H9 (cell line): ENCODE results near the gene ZYG11A. TPM values are rescaled to one million over a fixed set of nuclear protein-coding genes. Genes with fewer than 3 reads are reported as not detected.

Experiments used
- DNase-seq: peaks from one replicate; pipeline ENCODE4 v3.0.0-alpha.2; 2017
- H2AFZ ChIP-seq: one replicate; pipeline ENCODE4 v1.6.1; 2013; ENCODE audit warnings: mild to moderate bottlenecking, low read length, control low read depth, moderate library complexity
- H2AK5ac ChIP-seq: 2 replicates; pipeline ENCODE4 v1.6.1; 2013; ENCODE audit warnings: low read length, control low read depth, mixed read lengths; ENCODE audit not compliant: insufficient read length
- H2BK120ac ChIP-seq: one replicate; pipeline ENCODE4 v1.6.1; 2013; ENCODE audit warnings: low read depth, mild to moderate bottlenecking, low read length, control low read depth, inconsistent platforms; ENCODE audit not compliant: poor library complexity, severe bottlenecking
- H2BK12ac ChIP-seq: 2 replicates; pipeline ENCODE4 v1.6.1; 2013; ENCODE audit warnings: low read length, control low read depth, mixed read lengths, low read depth; ENCODE audit not compliant: insufficient read length
- H2BK15ac ChIP-seq: 2 replicates; pipeline ENCODE4 v1.6.1; 2013; ENCODE audit warnings: low read depth, low read length, control low read depth
- H2BK20ac ChIP-seq: one replicate; pipeline ENCODE4 v1.6.1; 2013; ENCODE audit warnings: low read depth, mild to moderate bottlenecking, low read length, control low read depth, inconsistent platforms; ENCODE audit not compliant: poor library complexity, severe bottlenecking
- H2BK5ac ChIP-seq: 2 replicates; pipeline ENCODE4 v1.6.1; 2013; ENCODE audit warnings: low read length, control low read depth, mixed read lengths; ENCODE audit not compliant: insufficient read length
- H3K14ac ChIP-seq: 2 replicates; pipeline ENCODE4 v1.6.1; 2013; ENCODE audit warnings: low read length, control low read depth; ENCODE audit not compliant: insufficient read depth
- H3K18ac ChIP-seq: 2 replicates; pipeline ENCODE4 v1.6.1; 2013; ENCODE audit warnings: low read depth, mild to moderate bottlenecking, mixed read lengths, low read length, control low read depth; ENCODE audit not compliant: insufficient read length
- H3K23ac ChIP-seq: 2 replicates; pipeline ENCODE4 v1.6.1; 2013; ENCODE audit warnings: low read length, control low read depth, mixed read lengths, low read depth; ENCODE audit not compliant: insufficient read length
- H3K23me2 ChIP-seq: 2 replicates; pipeline ENCODE4 v1.6.1; 2013; ENCODE audit warnings: low read depth, mild to moderate bottlenecking, mixed read lengths, low read length, control low read depth; ENCODE audit not compliant: insufficient read length, poor library complexity, severe bottlenecking
- H3K27ac ChIP-seq: 2 replicates; pipeline ENCODE4 v1.5.1; 2013; ENCODE audit warnings: low read length, control low read depth, mixed read lengths, low read depth; ENCODE audit not compliant: insufficient read length
- H3K27me3 ChIP-seq: 2 replicates; pipeline ENCODE4 v1.6.1; 2013; ENCODE audit warnings: low read length, control low read depth, inconsistent platforms; ENCODE audit not compliant: insufficient read depth
- H3K4ac ChIP-seq: 2 replicates; pipeline ENCODE4 v1.6.1; 2013; ENCODE audit warnings: low read depth, mild to moderate bottlenecking, control low read depth, inconsistent platforms, low read length, moderate library complexity
- H3K4me1 ChIP-seq: 2 replicates; pipeline ENCODE4 v1.6.1; 2013; ENCODE audit warnings: low read length, control low read depth, inconsistent platforms; ENCODE audit not compliant: insufficient read depth
- H3K4me2 ChIP-seq: 2 replicates; pipeline ENCODE4 v1.6.1; 2013; ENCODE audit warnings: low read length, control low read depth, mixed read lengths; ENCODE audit not compliant: insufficient read length, insufficient read depth
- H3K56ac ChIP-seq: 2 replicates; pipeline ENCODE4 v1.6.1; 2013; ENCODE audit warnings: low read depth, mild to moderate bottlenecking, mixed read lengths, low read length, control low read depth; ENCODE audit not compliant: insufficient read length
- H3K79me1 ChIP-seq: 2 replicates; pipeline ENCODE4 v1.6.1; 2013; ENCODE audit warnings: low read depth, mild to moderate bottlenecking, moderate library complexity, low read length, control low read depth, inconsistent platforms; ENCODE audit not compliant: insufficient read depth, poor library complexity, severe bottlenecking
- H3K79me2 ChIP-seq: 2 replicates; pipeline ENCODE4 v1.6.1; 2013; ENCODE audit warnings: low read length, control low read depth, inconsistent platforms; ENCODE audit not compliant: insufficient read depth
- H3K9ac ChIP-seq: 2 replicates; pipeline ENCODE4 v1.6.1; 2013; ENCODE audit warnings: low read length, control low read depth, mixed read lengths; ENCODE audit not compliant: insufficient read length; ENCODE audit errors: extremely low read depth
- H3K9me3 ChIP-seq: one replicate; pipeline ENCODE4 v1.6.1; 2013; ENCODE audit warnings: low read depth, low read length, inconsistent platforms; ENCODE audit not compliant: control insufficient read depth
- H3T11ph ChIP-seq: one replicate; pipeline ENCODE4 v1.6.1; 2013; ENCODE audit warnings: mild to moderate bottlenecking, low read length, control low read depth, inconsistent platforms
- H4K20me1 ChIP-seq: one replicate; pipeline ENCODE4 v1.6.1; 2013; ENCODE audit not compliant: control insufficient read depth, insufficient read length, insufficient read depth
- H4K5ac ChIP-seq: 2 replicates; pipeline ENCODE4 v1.6.1; 2013; ENCODE audit warnings: low read depth, mild to moderate bottlenecking, mixed read lengths, low read length, control low read depth; ENCODE audit not compliant: insufficient read length
- H4K8ac ChIP-seq: replicated peaks from 2 replicates; pipeline ENCODE4 v1.6.1; 2013; ENCODE audit warnings: low read length, control low read depth, mixed read lengths, low read depth; ENCODE audit not compliant: insufficient read length
- H4K91ac ChIP-seq: 2 replicates; pipeline ENCODE4 v1.6.1; 2013; ENCODE audit warnings: low read depth, mild to moderate bottlenecking, moderate library complexity, mixed read lengths, low read length, control low read depth; ENCODE audit not compliant: insufficient read length
- H3K27ac Mint-ChIP-seq, 3 experiments: 2 replicates in 2 of 3; 3 replicates in 1 of 3; pipeline ENCODE4 v1.8.0; 2020 to 2021; ENCODE audit warnings: mixed read lengths in 3 of 3, mild to moderate bottlenecking in 1 of 3, moderate library complexity in 1 of 3
- H3K27me3 Mint-ChIP-seq: 2 replicates; pipeline ENCODE4 v1.8.0; 2021; ENCODE audit warnings: low read depth, mild to moderate bottlenecking, moderate library complexity, mixed read lengths
- H3K36me3 Mint-ChIP-seq, 3 experiments: 2 replicates in 2 of 3; 3 replicates in 1 of 3; pipeline ENCODE4 v1.8.0; 2020 to 2021; ENCODE audit warnings: low read depth in 3 of 3, mixed read lengths in 3 of 3; ENCODE audit not compliant: insufficient read depth in 1 of 3
- H3K4me1 Mint-ChIP-seq, 2 experiments: 2 replicates each; pipeline ENCODE4 v1.8.0; 2020; ENCODE audit warnings: mixed read lengths in 2 of 2
- H3K4me3 Mint-ChIP-seq, 2 experiments: 2 replicates in 1 of 2; 3 replicates in 1 of 2; pipeline ENCODE4 v1.8.0; 2020 to 2021; ENCODE audit warnings: mild to moderate bottlenecking in 2 of 2, mixed read lengths in 2 of 2, moderate library complexity in 1 of 2
- H3K9me3 Mint-ChIP-seq, 2 experiments: 2 replicates in 1 of 2; 3 replicates in 1 of 2; pipeline ENCODE4 v1.8.0; 2020; ENCODE audit warnings: mild to moderate bottlenecking in 2 of 2, mixed read lengths in 2 of 2, moderate library complexity in 1 of 2
- WGBS: extraction: QIAGEN DNeasy Blood & Tissue Kit; methylation state at CpG from one replicate; pipeline ENCODE4 v1.1.7; 2013; ENCODE audit warnings: missing lambda C conversion rate, low lambda C conversion rate, mixed read lengths; ENCODE audit not compliant: insufficient read length; ENCODE audit errors: extremely low coverage; 5-methylcytosine and 5-hydroxymethylcytosine counted together
- total RNA-seq: library from RNA; stranded (reverse); gene quantifications from 2 replicates; pipeline ENCODE4 v1.2.1, GENCODE V29; 2021
- TF ChIP-seq, protein P1 (sequence below): fragments of 200-600 bp; sonication (generic); conservative IDR thresholded peaks from 3 replicates; pipeline ENCODE4 v1.8.0; 2021; ENCODE audit warnings: antibody characterized with exemption, mild to moderate bottlenecking

ZYG11A gene
- total RNA-seq, 1 experiment from 2014 or later: 2.1 TPM

DNA sequence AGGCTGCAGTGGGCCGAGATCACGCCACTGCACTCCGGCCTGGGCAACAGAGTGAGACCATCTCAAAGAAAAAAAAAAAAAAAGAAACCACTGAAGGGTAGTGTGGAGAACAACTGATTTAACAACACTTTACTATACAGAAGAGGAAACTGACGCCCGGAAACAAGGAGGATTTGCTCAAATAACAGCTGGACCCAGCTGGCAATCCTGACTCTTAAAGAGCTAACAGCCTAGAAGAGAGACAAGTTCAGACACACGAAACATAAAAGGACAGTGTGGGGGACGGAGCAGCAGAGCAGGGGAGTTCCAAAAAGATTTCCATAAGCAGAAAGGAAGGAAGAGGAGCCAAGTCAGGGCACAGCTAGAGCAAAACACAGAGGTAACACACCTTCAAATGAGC is 74.6 kb downstream of the ZYG11A start:
- H2AK5ac ChIP-seq: no peak overlapping the region
- no peak overlapping the region for H3K23ac ChIP-seq
- peaks cover 4% of the 10 kb centered on the region; the same call in 1 of the 2 replicates for H3K27me3 ChIP-seq
- no peak overlapping the region for H4K91ac ChIP-seq
- no peak overlapping the region for H2AFZ ChIP-seq
- H3K27ac ChIP-seq: no peak overlapping the region
- TF ChIP-seq, protein P1, sequence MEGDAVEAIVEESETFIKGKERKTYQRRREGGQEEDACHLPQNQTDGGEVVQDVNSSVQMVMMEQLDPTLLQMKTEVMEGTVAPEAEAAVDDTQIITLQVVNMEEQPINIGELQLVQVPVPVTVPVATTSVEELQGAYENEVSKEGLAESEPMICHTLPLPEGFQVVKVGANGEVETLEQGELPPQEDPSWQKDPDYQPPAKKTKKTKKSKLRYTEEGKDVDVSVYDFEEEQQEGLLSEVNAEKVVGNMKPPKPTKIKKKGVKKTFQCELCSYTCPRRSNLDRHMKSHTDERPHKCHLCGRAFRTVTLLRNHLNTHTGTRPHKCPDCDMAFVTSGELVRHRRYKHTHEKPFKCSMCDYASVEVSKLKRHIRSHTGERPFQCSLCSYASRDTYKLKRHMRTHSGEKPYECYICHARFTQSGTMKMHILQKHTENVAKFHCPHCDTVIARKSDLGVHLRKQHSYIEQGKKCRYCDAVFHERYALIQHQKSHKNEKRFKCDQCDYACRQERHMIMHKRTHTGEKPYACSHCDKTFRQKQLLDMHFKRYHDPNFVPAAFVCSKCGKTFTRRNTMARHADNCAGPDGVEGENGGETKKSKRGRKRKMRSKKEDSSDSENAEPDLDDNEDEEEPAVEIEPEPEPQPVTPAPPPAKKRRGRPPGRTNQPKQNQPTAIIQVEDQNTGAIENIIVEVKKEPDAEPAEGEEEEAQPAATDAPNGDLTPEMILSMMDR: no peak
- Mint-ChIP-seq H3K4me1 (peaks cover 3 to 8% of the 10 kb centered on the region in 2 experiments; a peak in 3 of 4 replicates), H3K9me3 (peaks cover 5 to 6% of the 10 kb centered on the region in 2 experiments; a peak in 3 of 5 replicates), H3K4me3 (no peak overlapping the region), H3K36me3 (peaks cover 0 to 9% (median 5%) of the 10 kb centered on the region in 3 experiments; a peak in 3 of 7 replicates), H3K27ac (no peak overlapping the region; a peak in 1 of 7 replicates), H3K27me3 (peaks cover 29% of the 10 kb centered on the region)
- no peak overlapping the region for H3K56ac ChIP-seq
- no peak overlapping the region for H3K14ac ChIP-seq
- H2BK120ac ChIP-seq: no peak overlapping the region
- H3K9ac ChIP-seq: no peak overlapping the region
- H4K8ac ChIP-seq: no peak overlapping the region
- H3K4ac ChIP-seq: no peak overlapping the region
- no peaks in the 10 kb centered on the region for H3K4me1 ChIP-seq
- H3K9me3 ChIP-seq: no peaks in the 10 kb centered on the region
- no peaks in the 10 kb centered on the region for H3K79me1 ChIP-seq
- no peak overlapping the region for H3T11ph ChIP-seq
- no peak overlapping the region for H2BK12ac ChIP-seq
- no peaks in the 10 kb centered on the region for H3K23me2 ChIP-seq
- no CpG with 5 or more reads among the region's 7 CpGs for WGBS
- no peaks in the 10 kb centered on the region for H4K20me1 ChIP-seq
- H4K5ac ChIP-seq: no peak overlapping the region
- no peak overlapping the region for H2BK15ac ChIP-seq
- no peak overlapping the region for H3K18ac ChIP-seq
- DNase-seq: no peak
- H2BK20ac ChIP-seq: no peak overlapping the region
- no peak overlapping the region for H3K4me2 ChIP-seq
- no peak overlapping the region for H2BK5ac ChIP-seq
- H3K79me2 ChIP-seq: no peaks in the 10 kb centered on the region
